ENCODE measurements around the gene PRDM11.

The PRDM11 gene

GRCh38 chr11:45178223-45178622 lies 31.8 kb downstream of the PRDM11 start:
- no peak for DNase-seq (ENCODE audit: low spot score)

- DNase-seq (ENCODE audit: low spot score) = no peak
Measured at GRCh38 chr11:45178890-45179671, 32.6 kb downstream of the PRDM11 start.

GRCh38 chr11:45179686-45180178 lies 33.3 kb downstream of the PRDM11 start:
- DNase-seq (ENCODE audit: low spot score) = no peak

GRCh38 chr11:45180179-45180847 lies 33.9 kb downstream of the PRDM11 start:
- DNase-seq (ENCODE audit: low spot score) = no peak

- DNase-seq (ENCODE audit: low spot score) = no peak
Measured at GRCh38 chr11:45180848-45181192, 34.4 kb downstream of the PRDM11 start.

GRCh38 chr11:45181193-45181888 lies 34.9 kb downstream of the PRDM11 start:
- DNase-seq (ENCODE audit: low spot score) = no peak

- no peak for DNase-seq (ENCODE audit: low spot score)
Measured at GRCh38 chr11:45181889-45182550, 35.6 kb downstream of the PRDM11 start.

GRCh38 chr11:45182902-45183301 lies 36.5 kb downstream of the PRDM11 start:
- DNase-seq (ENCODE audit: low spot score) = peak; percentile 49

- no peak for DNase-seq (ENCODE audit: low spot score)
Measured at GRCh38 chr11:45184640-45185039, 38.2 kb downstream of the PRDM11 start.

- DNase-seq (ENCODE audit: low spot score) = no peak
Measured at GRCh38 chr11:45185228-45185729, 38.8 kb downstream of the PRDM11 start.

- DNase-seq (ENCODE audit: low spot score) = no peak
Measured at GRCh38 chr11:45187375-45187774, 40.9 kb downstream of the PRDM11 start.

- no peak for DNase-seq (ENCODE audit: low spot score)
Measured at GRCh38 chr11:45188127-45188526, 41.7 kb downstream of the PRDM11 start.

- DNase-seq (ENCODE audit: low spot score) = no peak
Measured at GRCh38 chr11:45189230-45189629, 42.8 kb downstream of the PRDM11 start.

GRCh38 chr11:45193695-45194094 lies 47.3 kb downstream of the PRDM11 start:
- no peak for DNase-seq (ENCODE audit: low spot score)

GRCh38 chr11:45204761-45205160 lies 58.3 kb downstream of the PRDM11 start:
- DNase-seq (ENCODE audit: low spot score) = peak; percentile 20

GRCh38 chr11:45205978-45206377 lies 59.5 kb downstream of the PRDM11 start:
- no peak for DNase-seq (ENCODE audit: low spot score)

- DNase-seq (ENCODE audit: low spot score) = no peak
Measured at GRCh38 chr11:45208135-45208534, 61.7 kb downstream of the PRDM11 start.

GRCh38 chr11:45209000-45209879 lies 62.8 kb downstream of the PRDM11 start:
- no peak for DNase-seq (ENCODE audit: low spot score)

- DNase-seq (ENCODE audit: low spot score) = peak; percentile 86
Measured at GRCh38 chr11:45209891-45210699, 63.7 kb downstream of the PRDM11 start.

- DNase-seq (ENCODE audit: low spot score) = peak; percentile 77
Measured at GRCh38 chr11:45210846-45211245, 64.4 kb downstream of the PRDM11 start.

All from cerebellar cortex (tissue), 1 donor.